ENCODE measurements around the gene TMEM178A.

TMEM178A gene

DNA sequence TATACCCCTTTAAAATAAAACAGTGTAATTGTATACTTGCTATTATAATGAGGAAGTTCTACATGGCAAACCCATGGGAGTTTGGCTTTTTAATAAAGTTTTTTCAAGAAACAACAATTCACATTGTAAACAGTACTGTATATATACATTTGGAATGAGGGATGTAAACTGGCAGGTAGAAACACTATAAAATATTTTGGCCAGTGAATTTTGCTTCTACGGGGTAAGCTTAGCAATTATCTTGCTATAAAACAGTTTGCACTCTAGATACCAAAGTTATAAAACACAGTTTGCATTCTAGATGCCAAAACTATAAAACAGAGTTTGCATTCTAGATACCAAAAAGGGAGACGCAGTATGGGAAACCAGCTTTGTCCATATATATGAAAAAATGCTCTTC is 96.7 kb downstream of the TMEM178A start:
- no peak for DNase-seq

Data from activated CD4-positive, alpha-beta T cell treated with anti-CD3 and anti-CD28 coated beads, Interleukin-2, amount 50 U/mL, for 1 hour (primary cell).